ENCODE measurements around the gene TERB2.
"Not testable (repeated sequence)": the region's sequence is repeated elsewhere in the genome, so short reads cannot be mapped to it uniquely, and the experiment has no call there.

Gene TERB2

GRCh38 chr15:45003731-45004410, 47.4 kb downstream of the TERB2 start:
- not testable (repeated sequence) for DNase-seq

- DNase-seq, result not testable (repeated sequence)
These were observed 48.2 kb downstream of the TERB2 start for GRCh38 chr15:45004590-45005175.

- no peak for DNase-seq
These were observed 52.6 kb downstream of the TERB2 start for GRCh38 chr15:45009046-45009445.

- not testable (repeated sequence) for DNase-seq
These were observed 58.6 kb downstream of the TERB2 start for GRCh38 chr15:45015114-45015513.

GRCh38 chr15:45020222-45020900, 63.9 kb downstream of the TERB2 start:
- not testable (repeated sequence) for DNase-seq

GRCh38 chr15:45020901-45021259, 64.4 kb downstream of the TERB2 start:
- DNase-seq, result not testable (repeated sequence)

GRCh38 chr15:45021348-45021747, 64.9 kb downstream of the TERB2 start:
- DNase-seq, result no peak

GRCh38 chr15:45022871-45023658, 66.6 kb downstream of the TERB2 start, which contains the start of gene SORD:
TSS of gene SORD (plus strand) at chr15:45023195. CDS start at chr15:45023284, 89 bp downstream.
- peak; percentile 91 for DNase-seq

- DNase-seq, result no peak
These were observed 67.3 kb downstream of the TERB2 start for GRCh38 chr15:45023659-45024225.

GRCh38 chr15:45024649-45025048, 68.2 kb downstream of the TERB2 start:
- DNase-seq, result not testable (repeated sequence)

- not testable (repeated sequence) for DNase-seq
These were observed 69.1 kb downstream of the TERB2 start for GRCh38 chr15:45025627-45026026.

GRCh38 chr15:45026651-45027190, 70.2 kb downstream of the TERB2 start:
- DNase-seq, result no peak

- no peak for DNase-seq
These were observed 70.7 kb downstream of the TERB2 start for GRCh38 chr15:45027220-45027619.

All from stimulated activated CD4-positive, alpha-beta T cell treated with anti-CD3 and anti-CD28 coated beads, Interleukin-1b, Interleukin-23, amount 100 ng/mL, for 48 hours (primary cell).